Measurements from ENCODE around the gene ABCG5. TPM values are rescaled to one million over a fixed set of nuclear protein-coding genes. Genes with fewer than 3 reads are reported as not detected.
A peak's percentile ranks its signal among the peaks of the same experiment; 100 is the strongest.

ABCG5 gene
- total and polyA plus RNA-seq, 8 donors: 0.06 TPM; not detected in 7

- no peak for ATAC-seq
- Histone ChIP-seq H3K9me3 (no peaks in the 10 kb centered on the region), H3K27ac (peak overlapping the region in 2 of 4 donors; percentile 16 to 26), H3K4me1 (peaks cover 6 to 34% (median 23%) of the 10 kb centered on the region in 3 donors), H3K36me3 (no peaks in the 10 kb centered on the region), H3K27me3 (no peaks in the 10 kb centered on the region), H3K4me3 (no peak overlapping the region)
- FAIRE-seq: no peak
- intact Hi-C loops (cut with DNase I): no loop called here
- no peak for DNase-seq
- TF ChIP-seq, protein P1, sequence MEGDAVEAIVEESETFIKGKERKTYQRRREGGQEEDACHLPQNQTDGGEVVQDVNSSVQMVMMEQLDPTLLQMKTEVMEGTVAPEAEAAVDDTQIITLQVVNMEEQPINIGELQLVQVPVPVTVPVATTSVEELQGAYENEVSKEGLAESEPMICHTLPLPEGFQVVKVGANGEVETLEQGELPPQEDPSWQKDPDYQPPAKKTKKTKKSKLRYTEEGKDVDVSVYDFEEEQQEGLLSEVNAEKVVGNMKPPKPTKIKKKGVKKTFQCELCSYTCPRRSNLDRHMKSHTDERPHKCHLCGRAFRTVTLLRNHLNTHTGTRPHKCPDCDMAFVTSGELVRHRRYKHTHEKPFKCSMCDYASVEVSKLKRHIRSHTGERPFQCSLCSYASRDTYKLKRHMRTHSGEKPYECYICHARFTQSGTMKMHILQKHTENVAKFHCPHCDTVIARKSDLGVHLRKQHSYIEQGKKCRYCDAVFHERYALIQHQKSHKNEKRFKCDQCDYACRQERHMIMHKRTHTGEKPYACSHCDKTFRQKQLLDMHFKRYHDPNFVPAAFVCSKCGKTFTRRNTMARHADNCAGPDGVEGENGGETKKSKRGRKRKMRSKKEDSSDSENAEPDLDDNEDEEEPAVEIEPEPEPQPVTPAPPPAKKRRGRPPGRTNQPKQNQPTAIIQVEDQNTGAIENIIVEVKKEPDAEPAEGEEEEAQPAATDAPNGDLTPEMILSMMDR (IDR thresholded peaks at IDR 0.05): no peak
- WGBS, 2 donors: 60 to 78% methylated on average over 4 of the region's 4 CpGs
Measured at GRCh38 chr2:43882312-43882711, 43.7 kb upstream of the ABCG5 start.

GRCh38 chr2:43880952-43881351, 42.3 kb upstream of the ABCG5 start:
- Histone ChIP-seq H3K9me3 (no peaks in the 10 kb centered on the region), H3K4me3 (no peak overlapping the region), H3K27me3 (no peaks in the 10 kb centered on the region), H3K36me3 (no peaks in the 10 kb centered on the region), H3K4me1 (peaks cover 6 to 31% (median 21%) of the 10 kb centered on the region in 3 donors), H3K27ac (no peak overlapping the region)
- intact Hi-C loops (cut with DNase I): no loop called here
- TF ChIP-seq, protein P1 (IDR thresholded peaks at IDR 0.05): no peak
- DNase-seq (no peak), ATAC-seq (no peak), FAIRE-seq (no peak)
- 77 to 79% methylated on average over 5 of the region's 5 CpGs for WGBS, 2 donors

- Histone ChIP-seq H3K36me3 (no peaks in the 10 kb centered on the region), H3K4me3 (no peak overlapping the region), H3K4me1 (peaks cover 4 to 27% (median 16%) of the 10 kb centered on the region in 3 donors), H3K27me3 (no peaks in the 10 kb centered on the region), H3K9me3 (no peaks in the 10 kb centered on the region), H3K27ac (no peak overlapping the region)
- intact Hi-C loops (cut with DNase I): no loop called here
- ATAC-seq: no peak
- 95 to 96% methylated on average over 9 of the region's 9 CpGs for WGBS, 2 donors
- no peak for DNase-seq
- TF ChIP-seq, protein P1 (IDR thresholded peaks at IDR 0.05): no peak
- FAIRE-seq: no peak
Measured at GRCh38 chr2:43880471-43880870, 41.8 kb upstream of the ABCG5 start.

GRCh38 chr2:43879261-43879660, 40.6 kb upstream of the ABCG5 start:
- H3K36me3 ChIP-seq: no peaks in the 10 kb centered on the region
- intact Hi-C loops (cut with DNase I): no loop called here
- TF ChIP-seq, protein P1 (IDR thresholded peaks at IDR 0.05): no peak
- H3K27ac ChIP-seq: no peak overlapping the region
- no peaks in the 10 kb centered on the region for H3K9me3 ChIP-seq
- FAIRE-seq: no peak
- no peak overlapping the region for H3K4me3 ChIP-seq
- peaks cover 0 to 23% (median 8%) of the 10 kb centered on the region in 3 donors for H3K4me1 ChIP-seq
- WGBS, 2 donors: 78 to 86% methylated on average over 5 of the region's 5 CpGs
- DNase-seq: no peak
- no peaks in the 10 kb centered on the region for H3K27me3 ChIP-seq
- no peak for ATAC-seq

GRCh38 chr2:43877782-43878464, 39.3 kb upstream of the ABCG5 start:
- no peaks in the 10 kb centered on the region for H3K9me3 ChIP-seq
- H3K4me1 ChIP-seq: peaks cover 0 to 18% (median 6%) of the 10 kb centered on the region in 3 donors
- H3K27ac ChIP-seq: no peak overlapping the region
- TF ChIP-seq, protein P1 (IDR thresholded peaks at IDR 0.05): peak; percentile 90 to 97 (median 94)
- peak; percentile 45 to 88 (median 78) for DNase-seq
- 25% methylated on average over 16 of the region's 16 CpGs for WGBS, 2 donors
- intact Hi-C loops (cut with DNase I): no loop called here
- no peak overlapping the region for H3K4me3 ChIP-seq
- FAIRE-seq: no peak
- ATAC-seq: peak; percentile 76 to 93 (median 92)
- no peaks in the 10 kb centered on the region for H3K36me3 ChIP-seq
- H3K27me3 ChIP-seq: no peaks in the 10 kb centered on the region
